ENCODE data around the gene GSTM2.

The GSTM2 gene

GRCh38 chr1:109716121-109716520 lies 48.3 kb downstream of the GSTM2 start:
- no peak for DNase-seq (ENCODE audit: low spot score)

- no peak for DNase-seq (ENCODE audit: low spot score)
Observed at GRCh38 chr1:109716570-109717090, 48.8 kb downstream of the GSTM2 start.

GRCh38 chr1:109717729-109718128 lies 49.9 kb downstream of the GSTM2 start:
- no peak for DNase-seq (ENCODE audit: low spot score)

GRCh38 chr1:109718495-109718894 lies 50.6 kb downstream of the GSTM2 start:
- DNase-seq (ENCODE audit: low spot score), result no peak

DNA sequence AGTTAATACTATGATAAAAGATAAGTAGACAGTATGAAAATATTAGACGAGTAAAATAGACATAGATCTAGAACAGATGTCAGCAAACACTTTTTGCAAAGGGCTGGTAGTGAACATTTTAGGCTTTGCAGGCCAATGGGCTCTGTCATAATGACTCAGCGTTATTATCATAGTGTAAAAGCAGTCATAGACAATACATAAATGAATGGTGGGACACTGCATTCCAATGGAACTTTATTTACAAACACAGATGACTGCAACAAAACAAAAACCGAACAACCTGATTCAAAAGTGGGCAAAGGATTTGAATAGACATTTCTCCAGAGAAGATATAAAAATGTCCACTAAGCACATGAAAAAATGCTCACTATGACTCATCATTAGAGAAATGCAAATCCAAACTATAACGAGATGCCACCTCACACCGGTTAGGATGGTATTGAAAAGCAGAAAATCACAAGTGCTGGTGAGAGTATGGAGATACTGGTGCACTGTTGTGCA lies 51.5 kb downstream of the GSTM2 start:
- no peak for DNase-seq (ENCODE audit: low spot score)

DNA sequence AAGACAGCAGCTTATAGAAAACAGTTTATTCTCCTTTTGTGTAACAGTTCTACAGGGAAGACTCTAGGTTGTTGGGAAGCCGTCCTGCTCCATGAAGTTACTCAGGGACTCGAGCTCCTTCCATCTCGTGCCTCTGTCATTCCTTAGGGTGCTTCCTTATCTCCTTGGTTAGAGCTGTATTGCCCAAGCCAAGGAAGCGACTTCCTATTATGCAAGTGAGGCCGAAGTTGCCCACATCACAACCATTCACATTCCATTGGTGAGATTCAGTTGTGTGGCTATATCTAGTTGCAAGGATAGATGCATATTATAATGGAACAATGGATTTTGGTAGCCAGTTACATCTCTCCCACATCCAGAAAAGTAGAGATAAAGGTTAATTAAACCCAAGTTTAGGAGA lies 53.2 kb downstream of the GSTM2 start:
- DNase-seq (ENCODE audit: low spot score), result no peak

- no peak for DNase-seq (ENCODE audit: low spot score)
Observed at GRCh38 chr1:109721971-109722370, 54.1 kb downstream of the GSTM2 start.

- no peak for DNase-seq (ENCODE audit: low spot score)
Observed at GRCh38 chr1:109722908-109723691, 55.2 kb downstream of the GSTM2 start.

All from CD4-positive, alpha-beta T cell treated with Interleukin-2 at 100 ng/mL for 4 hours (primary cell).